ENCODE measurements around the gene EHMT1. TPM values are rescaled to one million over a fixed set of nuclear protein-coding genes. Genes with fewer than 3 reads are reported as not detected.

Gene EHMT1
- total RNA-seq, 4 donors from 2014 or later = 71.6 to 78.2 (median 74.2) TPM

DNA sequence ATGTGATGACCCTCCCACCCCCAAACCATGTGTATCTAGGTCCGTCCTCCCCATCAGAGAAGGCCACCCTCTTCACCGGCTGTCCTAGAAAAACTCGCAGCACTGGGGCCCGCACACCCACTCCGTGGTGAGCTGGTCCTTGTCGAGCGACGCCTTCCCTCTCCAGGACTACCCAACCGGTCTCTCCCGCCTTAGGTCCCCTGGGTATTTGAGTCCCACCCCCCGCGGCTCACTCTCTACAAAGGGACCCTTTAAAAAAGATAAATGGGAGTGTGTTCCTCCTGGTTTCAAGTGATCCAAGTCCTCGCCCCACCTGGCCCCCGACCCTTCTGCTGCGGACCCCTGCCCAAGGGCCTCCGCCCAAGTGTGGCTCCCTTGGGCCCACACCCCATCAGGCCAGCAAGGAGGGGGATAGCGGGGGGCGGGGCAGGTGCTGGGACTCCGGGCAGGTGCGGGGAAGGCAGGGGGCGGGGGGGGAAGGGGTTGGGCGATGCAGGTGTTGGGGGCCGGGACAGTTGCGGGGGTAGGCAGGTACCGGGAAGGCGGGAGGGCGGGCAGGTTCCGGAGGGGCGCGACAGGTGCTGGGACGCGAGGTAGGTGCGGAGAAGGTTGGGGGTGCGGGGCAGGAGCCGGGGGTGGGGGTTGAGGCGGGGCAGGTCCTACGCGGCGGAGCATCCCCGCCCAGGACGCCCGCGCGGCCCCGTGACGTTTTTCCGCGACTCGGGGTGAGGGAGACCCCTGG, 14.3 kb upstream of the EHMT1 start:
- H3K27ac ChIP-seq (replicated peaks in 1 of 4) = peak overlapping the region; percentile 72 to 83 (median 74)
- peaks cover 0 to 7% (median 0%) of the 10 kb centered on the region in 4 donors for H3K36me3 ChIP-seq
- 39% methylated on average over 19 of the region's 49 CpGs for WGBS
- peaks cover 26 to 53% (median 35%) of the 10 kb centered on the region in 4 donors for H3K4me1 ChIP-seq
- no peaks in the 10 kb centered on the region for H3K27me3 ChIP-seq
- H3K9me3 ChIP-seq = no peaks in the 10 kb centered on the region
- DNase-seq (ENCODE audit: extremely low spot score) = no peak
- intact Hi-C loops (cut with DNase I) = no loop called here
- peak overlapping the region; percentile 84 to 99 (median 90) for H3K4me3 ChIP-seq
- TF ChIP-seq POLR2A (IDR thresholded peaks at IDR 0.05; ENCODE audit: low read depth) (no peak), EP300 (IDR thresholded peaks at IDR 0.05) (no peak), CTCF (IDR thresholded peaks at IDR 0.05) (no peak)

- no peaks in the 10 kb centered on the region for H3K27me3 ChIP-seq
- no peak for TF ChIP-seq EP300 (IDR thresholded peaks at IDR 0.05)
- no peak for TF ChIP-seq CTCF (IDR thresholded peaks at IDR 0.05)
- peak; percentile 46 to 55 for TF ChIP-seq POLR2AphosphoS5 (IDR thresholded peaks at IDR 0.05)
- TF ChIP-seq POLR2A (IDR thresholded peaks at IDR 0.05; ENCODE audit: low read depth) = no peak
- H3K9me3 ChIP-seq = no peaks in the 10 kb centered on the region
- intact Hi-C loops (cut with DNase I) = no loop called here
- peaks cover 0 to 7% (median 0%) of the 10 kb centered on the region in 4 donors for H3K36me3 ChIP-seq
- DNase-seq (ENCODE audit: extremely low spot score) = peak; percentile 98
- peak within 1 kb of the TSS; percentile 72 to 89 (median 84) for H3K27ac ChIP-seq (replicated peaks in 1 of 4)
- WGBS = 0% methylated on average over 12 of the region's 111 CpGs
- H3K4me3 ChIP-seq = peak within 1 kb of the TSS; percentile 84 to 99 (median 90)
- H3K4me1 ChIP-seq = peaks cover 26 to 53% (median 35%) of the 10 kb centered on the region in 4 donors
These were observed 13.4 kb upstream of the EHMT1 start, which contains the start of gene ARRDC1 for GRCh38 chr9:137605121-137606004. Gene ARRDC1 (plus strand): TSS chr9:137605686. CDS start chr9:137605718, 32 bp downstream.

DNA sequence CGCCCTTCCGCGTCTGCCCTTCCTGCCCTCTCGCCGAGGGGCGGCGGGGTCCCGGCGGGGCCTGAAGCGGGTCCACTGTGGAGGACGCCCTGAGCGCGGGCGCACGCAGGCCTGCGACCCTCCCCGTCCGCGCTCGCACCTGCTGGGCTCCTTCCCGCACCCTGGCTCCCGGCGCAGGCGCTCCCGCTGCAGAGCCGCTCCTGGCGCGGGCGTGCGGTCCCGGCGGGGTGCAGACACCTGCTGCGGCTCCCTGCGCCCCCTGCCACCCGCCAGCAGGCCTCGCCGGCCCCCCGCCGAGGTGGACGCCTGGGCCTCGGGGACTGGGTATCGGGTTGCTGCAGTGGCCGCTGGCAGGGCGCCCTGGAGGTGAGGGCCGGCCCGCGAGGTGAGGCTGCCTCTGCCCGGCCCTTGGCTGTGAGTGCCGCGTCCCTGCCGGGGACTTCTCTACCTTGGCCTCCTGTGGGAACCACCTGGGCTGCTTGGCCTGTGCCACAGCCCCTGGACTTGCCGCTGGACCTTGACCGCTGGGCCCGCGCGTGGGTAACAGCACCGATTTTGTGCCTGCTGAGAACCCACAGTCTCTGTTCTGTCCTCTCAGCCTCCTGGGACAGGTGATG, 12.7 kb upstream of the EHMT1 start:
- Histone ChIP-seq H3K27ac (replicated peaks in 1 of 4) (peak overlapping the region; percentile 72 to 89 (median 84)), H3K4me3 (peak overlapping the region; percentile 84 to 99 (median 90)), H3K4me1 (peaks cover 26 to 53% (median 37%) of the 10 kb centered on the region in 4 donors), H3K36me3 (peaks cover 0 to 7% (median 0%) of the 10 kb centered on the region in 4 donors), H3K9me3 (no peaks in the 10 kb centered on the region), H3K27me3 (no peaks in the 10 kb centered on the region)
- 7% methylated on average over 23 of the region's 57 CpGs for WGBS
- no peak for TF ChIP-seq CTCF (IDR thresholded peaks at IDR 0.05)
- TF ChIP-seq EP300 (IDR thresholded peaks at IDR 0.05) = no peak
- no peak for TF ChIP-seq POLR2A (IDR thresholded peaks at IDR 0.05; ENCODE audit: low read depth)
- no peak for TF ChIP-seq POLR2AphosphoS5 (IDR thresholded peaks at IDR 0.05)
- DNase-seq (ENCODE audit: extremely low spot score) = no peak
- intact Hi-C loops (cut with DNase I) = no loop called here

- Histone ChIP-seq H3K4me1 (peaks cover 30 to 59% (median 42%) of the 10 kb centered on the region in 4 donors), H3K4me3 (peak overlapping the region; percentile 84 to 99 (median 90)), H3K27me3 (no peaks in the 10 kb centered on the region), H3K9me3 (no peaks in the 10 kb centered on the region), H3K36me3 (peaks cover 0 to 7% (median 0%) of the 10 kb centered on the region in 4 donors), H3K27ac (replicated peaks in 1 of 4) (peak overlapping the region in 2 of 4 donors; percentile 83 to 86)
- WGBS = 51% methylated on average over 13 of the region's 13 CpGs
- intact Hi-C loops (cut with DNase I) = no loop called here
- no peak for TF ChIP-seq POLR2AphosphoS5 (IDR thresholded peaks at IDR 0.05)
- TF ChIP-seq CTCF (IDR thresholded peaks at IDR 0.05) = no peak
- no peak for TF ChIP-seq EP300 (IDR thresholded peaks at IDR 0.05)
- TF ChIP-seq POLR2A (IDR thresholded peaks at IDR 0.05; ENCODE audit: low read depth) = no peak
- no peak for DNase-seq (ENCODE audit: extremely low spot score)
These were observed 12.1 kb upstream of the EHMT1 start for GRCh38 chr9:137606734-137607138.

Data from esophagus muscularis mucosa (tissue), 4 donors.